ENCODE results near the gene TAS1R2.
"Not testable (repeated sequence)": the region's sequence is repeated elsewhere in the genome, so short reads cannot be mapped to it uniquely, and the experiment has no call there.

Gene TAS1R2

GRCh38 chr1:18859560-18859959 is at the start of gene TAS1R2:
TSS of gene TAS1R2 (minus strand) at chr1:18859660. CDS start at chr1:18859660, 0 bp downstream.
- DNase-seq = no peak

DNA sequence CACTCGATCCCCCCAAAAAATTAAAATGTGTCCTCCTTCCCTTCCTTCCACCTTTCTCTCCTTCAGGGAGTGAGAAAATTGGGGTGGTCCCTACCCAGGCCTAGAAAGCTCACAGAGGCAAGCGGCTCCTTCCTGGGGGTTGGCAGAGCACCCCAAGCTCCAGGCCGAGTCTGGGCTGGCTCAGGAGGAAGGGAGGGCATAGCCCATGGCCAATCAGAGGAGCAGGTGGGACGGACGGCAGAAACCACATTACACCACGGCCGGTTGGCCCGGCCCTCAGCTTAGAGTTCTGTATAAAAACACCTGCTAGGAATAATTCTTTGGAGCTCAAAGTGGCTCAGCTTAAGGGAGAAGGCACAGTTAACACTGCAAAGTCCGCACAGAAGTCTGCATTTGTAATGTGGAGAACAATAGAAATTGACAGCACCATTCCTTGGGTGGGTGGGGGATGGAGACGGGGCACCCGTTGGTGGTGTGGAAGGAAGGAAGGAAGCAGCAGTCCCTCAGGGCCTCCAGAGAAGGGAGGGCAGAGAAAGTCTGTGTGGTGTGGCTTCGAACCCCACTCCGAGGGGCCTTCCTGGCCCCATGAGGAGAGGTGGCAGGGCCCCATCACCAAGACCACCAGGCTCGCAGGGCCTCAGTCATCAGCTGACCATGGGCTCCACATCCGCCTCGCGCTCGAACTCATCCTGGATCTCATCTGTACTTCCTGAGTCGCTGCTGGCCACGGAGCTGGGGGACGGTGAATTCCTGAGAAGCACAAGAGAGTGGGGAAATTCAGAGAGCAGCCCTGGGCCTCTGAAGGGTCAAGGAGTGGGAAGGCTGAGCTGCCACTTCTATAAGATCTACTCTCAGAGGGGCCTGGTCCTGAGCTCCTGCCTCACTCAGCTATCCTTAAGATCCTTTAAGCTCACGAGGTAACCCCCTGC is 48.7 kb upstream of the TAS1R2 start:
- DNase-seq = no peak

- peak; percentile 77 for DNase-seq
These were observed 47.8 kb upstream of the TAS1R2 start for GRCh38 chr1:18907021-18907916.

- DNase-seq = no peak
These were observed 43.9 kb upstream of the TAS1R2 start for GRCh38 chr1:18903291-18903756.

GRCh38 chr1:18902523-18903290 is 43.2 kb upstream of the TAS1R2 start, which contains the start of gene ALDH4A1:
TSS of gene ALDH4A1 (minus strand) at chr1:18902555. CDS start at chr1:18902523, 32 bp downstream.
- peak; percentile 96 for DNase-seq

DNA sequence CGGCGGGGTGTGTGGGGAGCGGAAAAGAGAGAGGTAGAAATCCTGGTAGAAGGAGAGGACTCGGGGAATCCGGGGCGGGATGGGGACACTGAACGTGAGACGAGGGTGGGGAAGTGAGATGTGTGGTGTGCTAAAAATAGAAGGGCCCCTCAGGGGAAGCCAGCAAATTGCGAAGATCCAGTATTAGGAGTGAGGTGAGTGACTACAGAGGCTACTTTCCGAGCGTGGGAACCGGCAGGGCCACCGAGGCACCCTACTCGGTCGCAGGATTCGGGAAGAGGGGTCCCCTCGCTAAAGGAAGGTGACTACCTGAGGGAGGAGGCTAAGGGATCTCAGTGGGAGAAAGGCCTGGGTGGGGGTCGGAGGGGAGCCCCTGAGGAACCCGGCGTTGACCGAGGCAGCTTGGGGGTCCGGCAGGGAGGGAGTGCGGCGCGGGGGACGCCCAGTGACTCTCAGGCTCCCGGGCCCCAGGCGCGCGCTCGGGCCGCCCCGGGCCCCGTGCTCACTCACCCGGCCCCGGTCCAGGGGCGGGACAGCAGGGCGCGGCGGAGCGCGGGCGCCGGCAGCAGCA is 42.6 kb upstream of the TAS1R2 start:
- DNase-seq = no peak

GRCh38 chr1:18901147-18901951 is 41.9 kb upstream of the TAS1R2 start:
- DNase-seq = no peak

GRCh38 chr1:18900303-18900841 is 40.9 kb upstream of the TAS1R2 start:
- no peak for DNase-seq

- DNase-seq = no peak
These were observed 40.0 kb upstream of the TAS1R2 start for GRCh38 chr1:18899363-18900049.

- DNase-seq = no peak
These were observed 39.1 kb upstream of the TAS1R2 start for GRCh38 chr1:18898567-18898966.

GRCh38 chr1:18895317-18895716 is 35.9 kb upstream of the TAS1R2 start:
- DNase-seq = no peak

DNA sequence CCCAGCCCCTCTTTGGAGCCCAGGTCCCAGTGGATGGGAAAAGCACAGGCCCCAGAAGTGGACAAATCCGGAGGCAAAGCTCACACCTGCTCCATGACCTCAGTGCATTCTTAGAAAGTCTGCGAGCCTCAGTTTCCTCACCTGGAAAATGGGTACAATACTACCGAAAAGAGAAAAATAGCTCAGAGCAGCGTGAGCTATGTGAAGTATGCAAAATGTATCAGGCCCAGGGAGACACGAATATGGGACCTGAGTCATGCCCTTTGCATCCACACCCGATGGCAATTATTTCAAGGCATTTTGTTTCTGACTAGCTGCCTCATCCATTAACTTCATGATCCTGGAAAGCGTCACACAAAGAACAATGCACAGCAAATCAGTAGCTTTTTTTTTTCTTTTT is 33.7 kb upstream of the TAS1R2 start:
- DNase-seq = no peak

GRCh38 chr1:18891858-18892257 is 32.4 kb upstream of the TAS1R2 start:
- not testable (repeated sequence) for DNase-seq

- DNase-seq = no peak
These were observed 31.9 kb upstream of the TAS1R2 start for GRCh38 chr1:18891426-18891780.

GRCh38 chr1:18890706-18891425 is 31.4 kb upstream of the TAS1R2 start:
- DNase-seq = no peak

DNA sequence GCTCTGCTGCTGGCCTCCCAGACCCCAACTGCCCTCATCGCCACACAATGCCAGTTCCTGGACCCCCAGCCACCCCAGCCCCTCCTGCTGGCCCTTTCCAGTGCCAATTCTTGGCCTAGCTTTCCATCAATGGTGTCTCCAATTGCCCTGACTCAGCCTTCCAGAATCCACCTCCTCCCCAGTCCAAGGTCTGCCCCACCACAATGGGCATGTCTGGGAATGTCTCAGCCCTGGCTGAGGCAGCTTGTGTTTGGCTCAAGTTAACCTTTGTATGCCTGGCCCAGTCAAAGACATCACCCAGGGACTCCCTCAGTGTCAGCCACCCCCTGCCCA is 26.5 kb upstream of the TAS1R2 start:
- DNase-seq = no peak

DNA sequence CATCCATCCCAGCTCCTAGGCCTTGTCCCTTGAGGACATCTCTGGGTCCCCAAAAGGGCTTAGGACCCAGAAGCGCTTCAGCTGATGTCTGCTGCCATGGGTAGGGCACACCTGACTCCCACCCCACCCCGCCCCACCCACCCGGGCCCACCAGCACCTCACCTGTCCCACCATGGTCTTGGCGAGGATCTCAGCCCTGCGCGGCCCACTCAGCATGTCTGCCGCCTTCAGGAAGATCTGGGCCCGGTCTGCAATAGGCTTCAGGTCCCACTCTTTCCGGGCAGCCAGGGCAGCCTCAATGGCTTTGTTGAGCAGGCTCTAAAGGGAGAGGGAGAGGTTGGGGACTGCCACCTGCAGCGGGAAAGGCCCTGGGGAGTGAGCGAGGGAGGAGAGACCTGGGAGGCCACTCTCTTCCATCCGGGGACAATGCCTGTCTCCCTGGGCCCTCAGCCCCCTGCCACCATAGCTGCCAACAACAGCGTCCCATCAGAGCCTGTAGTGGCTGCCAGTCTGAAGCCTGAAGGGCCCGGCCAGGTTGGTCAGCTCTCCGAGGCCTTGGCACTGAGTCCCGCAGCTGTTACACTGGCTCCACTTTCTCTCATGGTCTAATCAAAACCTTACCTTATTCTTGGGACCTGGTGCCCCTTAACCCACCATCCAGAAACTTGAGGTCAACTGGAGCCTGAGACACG is 26.0 kb upstream of the TAS1R2 start:
- DNase-seq = no peak

DNA sequence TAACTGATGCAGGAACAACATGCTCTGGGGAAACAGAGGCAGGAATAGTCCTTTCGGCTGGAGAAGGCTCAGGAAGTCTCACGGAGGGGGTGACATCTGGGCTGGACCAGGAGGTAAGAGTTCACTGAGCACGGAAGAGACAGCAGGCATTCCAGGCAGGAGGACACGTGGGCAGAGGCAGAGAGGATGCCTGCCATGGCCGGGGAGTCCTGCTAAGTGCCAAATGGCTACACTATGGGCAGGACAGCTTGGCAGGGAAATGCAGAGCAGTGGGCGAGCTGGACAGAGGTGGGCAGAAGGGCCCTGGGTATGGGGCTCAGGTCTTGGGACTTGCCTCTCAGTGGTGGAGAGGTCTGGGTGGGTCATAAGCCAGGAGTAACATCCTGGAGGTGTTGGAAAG is 25.3 kb upstream of the TAS1R2 start:
- no peak for DNase-seq

DNA sequence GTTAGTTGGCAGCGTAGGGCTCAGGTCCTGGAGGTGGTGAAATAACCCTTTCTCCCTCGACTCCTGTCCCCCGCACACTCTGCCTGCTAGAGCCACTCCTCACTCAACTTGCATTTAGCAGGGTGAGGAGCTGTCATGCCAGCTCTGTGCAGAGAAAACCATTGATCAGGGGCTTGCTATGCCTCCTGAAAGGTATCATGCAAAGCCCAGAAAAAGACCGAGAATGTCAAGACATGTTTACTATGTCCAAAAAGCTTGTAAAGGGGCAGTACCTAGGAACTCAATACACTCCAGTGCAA is 24.9 kb upstream of the TAS1R2 start:
- no peak for DNase-seq

Data from CD4-positive, alpha-beta T cell treated with Interleukin-4 for 4 hours (primary cell).